IPS-11a (cell line): Measurements from ENCODE around the gene CNTN5.
"Not testable (repeated sequence)": the region's sequence is repeated elsewhere in the genome, so short reads cannot be mapped to it uniquely, and the experiment has no call there.

Experiments
- H3K4me3 ChIP-seq: one replicate; pipeline ENCODE4 v1.5.1; 2013; ENCODE audit warnings: low read depth, low read length, control low read depth

The CNTN5 gene

GRCh38 chr11:99708928-99709672 is 688.4 kb downstream of the CNTN5 start:
- H3K4me3 ChIP-seq = no peak overlapping the region

- H3K4me3 ChIP-seq = no peak overlapping the region
These were observed 695.6 kb downstream of the CNTN5 start for GRCh38 chr11:99716302-99716701.

- H3K4me3 ChIP-seq = no peak overlapping the region
These were observed 697.5 kb downstream of the CNTN5 start for GRCh38 chr11:99718291-99718690.

GRCh38 chr11:99739464-99740089 is 718.8 kb downstream of the CNTN5 start:
- no peak overlapping the region for H3K4me3 ChIP-seq

- no peak overlapping the region for H3K4me3 ChIP-seq
These were observed 721.8 kb downstream of the CNTN5 start for GRCh38 chr11:99742501-99742900.

GRCh38 chr11:99759787-99760186 is 739.0 kb downstream of the CNTN5 start:
- H3K4me3 ChIP-seq = no peak overlapping the region

GRCh38 chr11:99766811-99767210 is 746.1 kb downstream of the CNTN5 start:
- H3K4me3 ChIP-seq = no peak overlapping the region

- H3K4me3 ChIP-seq = no peak overlapping the region
These were observed 752.9 kb downstream of the CNTN5 start for GRCh38 chr11:99773646-99774045.

- no peak overlapping the region for H3K4me3 ChIP-seq
These were observed 760.3 kb downstream of the CNTN5 start for GRCh38 chr11:99781074-99781473.

- H3K4me3 ChIP-seq = no peak overlapping the region
These were observed 770.6 kb downstream of the CNTN5 start for GRCh38 chr11:99791354-99791753.

- no peak overlapping the region for H3K4me3 ChIP-seq
These were observed 775.2 kb downstream of the CNTN5 start for GRCh38 chr11:99795999-99796398.

- no peak overlapping the region for H3K4me3 ChIP-seq
These were observed 782.8 kb downstream of the CNTN5 start for GRCh38 chr11:99803501-99803900.

GRCh38 chr11:99812516-99812915 is 791.8 kb downstream of the CNTN5 start:
- no peak overlapping the region for H3K4me3 ChIP-seq

GRCh38 chr11:99814021-99814420 is 793.3 kb downstream of the CNTN5 start:
- H3K4me3 ChIP-seq = no peak overlapping the region

- H3K4me3 ChIP-seq = no peak overlapping the region
These were observed 794.0 kb downstream of the CNTN5 start for GRCh38 chr11:99814738-99815137.

GRCh38 chr11:99818991-99819390 is 798.2 kb downstream of the CNTN5 start:
- H3K4me3 ChIP-seq = no peak overlapping the region

GRCh38 chr11:99822846-99823565 is 802.3 kb downstream of the CNTN5 start:
- no peak overlapping the region for H3K4me3 ChIP-seq

- not testable (repeated sequence) for H3K4me3 ChIP-seq
These were observed 816.0 kb downstream of the CNTN5 start for GRCh38 chr11:99836739-99837138.

- H3K4me3 ChIP-seq = no peak overlapping the region
These were observed 821.1 kb downstream of the CNTN5 start for GRCh38 chr11:99841885-99842284.

GRCh38 chr11:99865951-99866350 is 845.2 kb downstream of the CNTN5 start:
- H3K4me3 ChIP-seq = no peak overlapping the region

- no peak overlapping the region for H3K4me3 ChIP-seq
These were observed 860.9 kb downstream of the CNTN5 start for GRCh38 chr11:99881610-99882009.

- H3K4me3 ChIP-seq = no peak overlapping the region
These were observed 864.0 kb downstream of the CNTN5 start for GRCh38 chr11:99884750-99885149.
